Gastroesophageal sphincter (tissue), 4 donors: Measurements from ENCODE around the gene LGALS3BP. TPM values are rescaled to one million over a fixed set of nuclear protein-coding genes. Genes with fewer than 3 reads are reported as not detected.

ENCODE experiments used
- ATAC-seq: fragments of 150-250 bp; one replicate; pipeline ENCODE4 v1.9.1; 2016; ENCODE audit warnings: mild to moderate bottlenecking, moderate library complexity
- H3K27ac ChIP-seq, 4 donors: fragments of 200-600 bp; sonication (generic) in 3 of 4; 1 replicate in 3 of 4; 2 replicates in 1 of 4; pipeline ENCODE4 v1.5.1; 2016 to 2019
- H3K27me3 ChIP-seq: fragments of 200-600 bp; sonication (generic); one replicate; pipeline ENCODE4 v1.5.1; 2019
- H3K36me3 ChIP-seq, 2 donors: fragments of 200-600 bp; sonication (generic); one replicate each; pipeline ENCODE4 v1.5.1; 2019; ENCODE audit warnings: control low read depth in 1 of 2
- H3K4me1 ChIP-seq, 3 donors: fragments of 200-600 bp; sonication (generic); 1 replicate in 2 of 3; 2 replicates in 1 of 3; pipeline ENCODE4 v1.5.1; 2016 to 2019; ENCODE audit warnings: control low read depth in 2 of 3
- H3K4me3 ChIP-seq, 2 donors: fragments of 200-600 bp; sonication (generic); one replicate each; pipeline ENCODE4 v1.5.1; 2019; ENCODE audit warnings: mild to moderate bottlenecking in 1 of 2, moderate library complexity in 1 of 2
- H3K9me3 ChIP-seq, 3 donors: fragments of 200-600 bp; sonication (generic); one replicate each; pipeline ENCODE4 v1.5.1; 2017 to 2019; ENCODE audit warnings: control low read depth in 2 of 3
- EP300 ChIP-seq: sonication (generic); formaldehyde crosslinking; IDR thresholded peaks from one replicate; pipeline ENCODE4 v1.6.1; 2017; ENCODE audit warnings: antibody characterized with exemption, mild to moderate bottlenecking
- POLR2A ChIP-seq, 2 donors: fragments of 450-650 bp; IDR thresholded peaks; one replicate each; pipeline ENCODE4 v1.6.1; 2017; ENCODE audit warnings: antibody characterized with exemption in 2 of 2, mild to moderate bottlenecking in 2 of 2, moderate library complexity in 1 of 2
- POLR2AphosphoS5 ChIP-seq: sonication (generic); formaldehyde crosslinking; IDR thresholded peaks from one replicate; pipeline ENCODE4 v1.6.1; 2017; ENCODE audit warnings: antibody characterized with exemption
- WGBS, 2 donors: methylation state at CpG; one replicate each; pipeline ENCODE4 v1.1.5; 2018; ENCODE audit warnings: low coverage in 1 of 2; 5-methylcytosine and 5-hydroxymethylcytosine counted together
- total RNA-seq, 4 donors: library from RNA; depleted of rRNA; stranded (reverse); fragments of >200 nt; gene quantifications; one replicate each; pipeline ENCODE4 v1.1.0, GENCODE V29; 2016
- TF ChIP-seq, protein P1 (sequence below), 4 experiments: fragments of 200-600 bp in 2 of 4; fragments of 450-650 bp in 2 of 4; sonication (generic) in 1 of 4; IDR thresholded peaks; one replicate each; pipeline ENCODE4 v1.5.1; 2017 to 2019; ENCODE audit warnings: antibody characterized with exemption in 4 of 4, mild to moderate bottlenecking in 2 of 4, moderate library complexity in 2 of 4

Gene LGALS3BP
- total RNA-seq, 4 donors from 2014 or later = 101 to 260 (median 166) TPM

DNA sequence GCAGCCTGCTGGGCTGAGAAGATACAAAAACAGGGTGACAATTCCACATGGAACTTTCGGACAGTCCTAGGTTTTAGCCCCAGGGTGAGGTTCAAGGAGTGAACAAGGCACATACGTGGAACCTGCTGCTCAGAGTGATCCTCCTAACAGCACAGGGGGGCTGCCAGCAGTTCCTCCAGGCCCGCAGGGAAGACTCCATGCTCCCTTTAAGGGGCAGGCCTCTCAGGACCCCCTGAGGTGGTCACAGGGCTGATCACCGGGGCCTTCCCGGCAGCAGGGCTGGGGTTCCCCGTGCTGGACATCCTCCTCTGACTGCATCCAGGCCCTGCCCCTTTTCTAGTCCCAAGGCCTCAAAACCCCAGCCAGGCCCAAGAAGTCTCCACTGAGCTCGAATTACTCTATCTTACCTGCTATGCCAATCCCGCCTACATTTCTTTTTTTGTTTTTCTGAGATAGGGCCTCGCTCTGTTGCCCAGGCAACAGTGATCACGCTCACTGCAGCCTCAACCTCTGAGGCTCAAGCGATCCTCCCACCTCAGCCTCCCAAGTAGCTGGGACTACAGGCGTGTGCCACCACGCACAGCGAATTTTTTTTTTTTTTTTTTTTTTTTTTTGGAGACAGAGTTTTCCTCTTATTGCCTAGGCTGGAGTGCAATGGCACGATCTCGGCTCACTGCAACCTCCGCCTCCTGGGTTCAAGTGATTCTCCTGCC lies 19.5 kb upstream of the LGALS3BP start:
- TF ChIP-seq EP300 (no peak), POLR2A (IDR thresholded peaks at IDR 0.05) (no peak), POLR2AphosphoS5 (no peak)
- TF ChIP-seq, protein P1, sequence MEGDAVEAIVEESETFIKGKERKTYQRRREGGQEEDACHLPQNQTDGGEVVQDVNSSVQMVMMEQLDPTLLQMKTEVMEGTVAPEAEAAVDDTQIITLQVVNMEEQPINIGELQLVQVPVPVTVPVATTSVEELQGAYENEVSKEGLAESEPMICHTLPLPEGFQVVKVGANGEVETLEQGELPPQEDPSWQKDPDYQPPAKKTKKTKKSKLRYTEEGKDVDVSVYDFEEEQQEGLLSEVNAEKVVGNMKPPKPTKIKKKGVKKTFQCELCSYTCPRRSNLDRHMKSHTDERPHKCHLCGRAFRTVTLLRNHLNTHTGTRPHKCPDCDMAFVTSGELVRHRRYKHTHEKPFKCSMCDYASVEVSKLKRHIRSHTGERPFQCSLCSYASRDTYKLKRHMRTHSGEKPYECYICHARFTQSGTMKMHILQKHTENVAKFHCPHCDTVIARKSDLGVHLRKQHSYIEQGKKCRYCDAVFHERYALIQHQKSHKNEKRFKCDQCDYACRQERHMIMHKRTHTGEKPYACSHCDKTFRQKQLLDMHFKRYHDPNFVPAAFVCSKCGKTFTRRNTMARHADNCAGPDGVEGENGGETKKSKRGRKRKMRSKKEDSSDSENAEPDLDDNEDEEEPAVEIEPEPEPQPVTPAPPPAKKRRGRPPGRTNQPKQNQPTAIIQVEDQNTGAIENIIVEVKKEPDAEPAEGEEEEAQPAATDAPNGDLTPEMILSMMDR (IDR thresholded peaks at IDR 0.05) = no peak
- H3K9me3 ChIP-seq = no peaks in the 10 kb centered on the region
- H3K4me3 ChIP-seq = no peak overlapping the region
- ATAC-seq = no peak
- no peaks in the 10 kb centered on the region for H3K27me3 ChIP-seq
- peaks cover 0 to 67% of the 10 kb centered on the region in 2 donors for H3K36me3 ChIP-seq
- no peak overlapping the region for H3K27ac ChIP-seq
- 87 to 93% methylated on average over 11 to 13 of the region's 17 CpGs for WGBS, 2 donors
- H3K4me1 ChIP-seq = peaks cover 0 to 28% (median 0%) of the 10 kb centered on the region in 3 donors

DNA sequence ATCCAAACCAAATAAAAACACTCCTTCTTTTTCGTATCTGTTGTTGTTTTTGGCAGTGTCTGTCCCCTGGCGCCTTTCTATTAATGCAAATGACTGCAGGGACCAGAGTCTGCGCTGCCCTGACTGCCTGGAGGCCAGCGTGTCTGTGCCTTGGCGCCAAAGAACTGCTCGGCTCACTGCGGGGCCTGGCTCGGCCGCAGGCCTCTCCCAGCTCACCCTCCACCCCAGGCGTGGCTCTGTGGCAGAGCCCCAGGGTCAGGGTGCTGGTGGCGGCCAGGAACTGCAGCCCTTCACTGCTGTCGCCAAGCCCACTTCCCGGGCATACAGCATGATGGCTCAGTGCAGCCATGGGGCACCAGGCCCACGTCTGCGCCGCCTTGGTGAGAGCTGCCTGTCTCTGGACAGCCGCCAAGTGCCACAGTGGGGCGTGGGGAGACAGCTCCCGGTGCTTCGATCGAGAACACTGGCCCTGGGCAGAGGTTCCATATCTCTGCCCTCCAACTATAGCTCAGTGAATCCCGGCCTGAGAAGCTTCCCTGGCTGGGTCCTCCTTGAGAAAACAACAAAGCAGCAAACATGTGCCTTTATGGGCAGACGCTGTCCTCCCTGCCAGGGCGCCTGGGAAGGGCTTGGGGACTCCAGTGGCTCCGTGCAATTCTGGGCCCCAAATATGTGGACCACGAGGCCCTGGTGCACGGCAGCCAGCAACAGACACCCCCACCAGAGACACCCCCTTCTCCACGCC lies 18.8 kb upstream of the LGALS3BP start:
- no peaks in the 10 kb centered on the region for H3K9me3 ChIP-seq
- WGBS, 2 donors = 79% methylated on average over 10 of the region's 28 CpGs; no CpG with 5 or more reads in 1 of the 2 donors
- no peak for ATAC-seq
- H3K27ac ChIP-seq = no peak overlapping the region
- peaks cover 0 to 28% (median 0%) of the 10 kb centered on the region in 3 donors for H3K4me1 ChIP-seq
- peaks cover 0 to 74% of the 10 kb centered on the region in 2 donors for H3K36me3 ChIP-seq
- H3K4me3 ChIP-seq = no peak overlapping the region
- TF ChIP-seq, protein P1 (IDR thresholded peaks at IDR 0.05) = no peak
- TF ChIP-seq POLR2AphosphoS5 = no peak
- no peak for TF ChIP-seq EP300
- TF ChIP-seq POLR2A (IDR thresholded peaks at IDR 0.05) = no peak
- H3K27me3 ChIP-seq = no peaks in the 10 kb centered on the region

DNA sequence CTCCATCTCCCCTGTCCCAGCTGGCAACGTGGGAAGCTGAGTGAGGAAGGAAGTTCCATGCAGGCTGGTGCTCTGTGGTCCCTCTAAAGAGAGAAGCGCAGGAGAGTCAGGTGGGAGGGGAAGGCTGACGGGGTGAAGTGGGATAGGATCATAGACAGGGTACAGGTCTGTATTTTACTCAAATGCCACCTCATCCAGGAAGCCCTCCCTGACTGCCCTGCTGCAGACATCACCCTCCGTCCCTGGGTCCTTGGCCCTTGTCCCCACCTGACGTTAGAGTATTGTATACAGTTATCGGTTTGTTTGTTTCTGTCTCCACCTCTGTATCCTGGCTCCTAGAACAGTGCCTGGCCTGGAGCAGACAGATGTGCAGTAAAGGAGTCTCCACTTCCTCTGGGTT lies 18.2 kb upstream of the LGALS3BP start:
- Histone ChIP-seq H3K27ac (no peak overlapping the region), H3K4me3 (no peak overlapping the region), H3K36me3 (peaks cover 0 to 79% of the 10 kb centered on the region in 2 donors), H3K4me1 (peaks cover 0 to 28% (median 0%) of the 10 kb centered on the region in 3 donors), H3K9me3 (no peaks in the 10 kb centered on the region), H3K27me3 (no peaks in the 10 kb centered on the region)
- 88% methylated on average over 4 of the region's 6 CpGs; no CpG with 5 or more reads in 1 of the 2 donors for WGBS, 2 donors
- TF ChIP-seq EP300 (no peak), POLR2AphosphoS5 (no peak), POLR2A (IDR thresholded peaks at IDR 0.05) (no peak)
- TF ChIP-seq, protein P1 (IDR thresholded peaks at IDR 0.05) = no peak
- ATAC-seq = no peak

DNA sequence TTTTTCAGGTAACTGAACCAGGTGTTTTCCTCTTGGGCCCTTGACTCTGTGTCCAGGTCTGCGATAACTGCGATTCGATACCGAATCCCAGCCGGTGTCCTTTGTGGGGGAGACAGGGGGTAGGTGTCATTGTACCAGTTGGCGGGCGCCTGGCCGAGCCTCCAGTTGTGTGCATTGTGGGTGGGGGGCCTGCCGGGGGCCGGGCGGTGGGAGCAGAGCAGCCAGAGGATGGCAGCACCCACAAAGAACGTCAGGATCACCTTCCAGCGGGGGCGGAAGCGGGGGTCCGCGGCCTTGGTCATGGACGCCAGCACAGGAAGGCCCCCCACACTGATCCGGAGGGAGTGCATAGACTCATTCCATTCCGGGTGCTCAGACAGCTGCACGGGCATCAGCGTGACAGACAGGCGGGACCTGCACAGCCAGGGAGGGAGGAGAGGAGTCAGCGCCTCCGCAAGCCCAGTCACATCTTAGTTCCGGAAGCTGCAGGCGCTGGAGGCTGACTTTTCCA lies 17.6 kb upstream of the LGALS3BP start:
- Histone ChIP-seq H3K36me3 (peaks cover 0 to 78% of the 10 kb centered on the region in 2 donors), H3K4me1 (peaks cover 0 to 28% (median 0%) of the 10 kb centered on the region in 3 donors), H3K9me3 (no peaks in the 10 kb centered on the region), H3K4me3 (no peak overlapping the region), H3K27me3 (no peaks in the 10 kb centered on the region), H3K27ac (no peak overlapping the region)
- WGBS, 2 donors = 91 to 93% methylated on average over 6 to 7 of the region's 27 CpGs
- ATAC-seq = no peak
- no peak for TF ChIP-seq POLR2AphosphoS5
- TF ChIP-seq, protein P1 (IDR thresholded peaks at IDR 0.05) = no peak
- TF ChIP-seq POLR2A (IDR thresholded peaks at IDR 0.05) = no peak
